ENCODE measurements around the gene SHB. TPM values are rescaled to one million over a fixed set of nuclear protein-coding genes. Genes with fewer than 3 reads are reported as not detected.

The SHB gene
- total and polyA plus RNA-seq, 2 donors (not counting 3 experiments of a cell fraction or from before 2014, with no cell fraction given), result 13.4 to 24.9 TPM

- Histone ChIP-seq H3K27me3 (ENCODE audit: control insufficient read depth in 2 of 2, insufficient read depth in 2 of 2, low read length in 2 of 2) (no peaks in the 10 kb centered on the region), H3K4me3 (replicated peaks in 1 of 3; ENCODE audit: insufficient read depth in 1 of 3, low read depth in 1 of 3, low read length in 3 of 3) (no peak overlapping the region), H3K79me2 (ENCODE audit: control insufficient read depth, insufficient read depth, low read length) (peaks cover 2% of the 10 kb centered on the region), H2AFZ (ENCODE audit: low read depth, low read length) (no peak overlapping the region), H3K4me2 (ENCODE audit: insufficient read depth, low read length) (no peak overlapping the region), H3K9me1 (replicated peaks; ENCODE audit: control insufficient read depth, extremely low read depth, insufficient read depth, low read length) (no peaks in the 10 kb centered on the region), H3K4me1 (ENCODE audit: control insufficient read depth, extremely low read depth, insufficient read depth, low read length) (peaks cover 35% of the 10 kb centered on the region), H3K36me3 (ENCODE audit: control insufficient read depth in 2 of 2, extremely low read depth in 1 of 2, insufficient read depth in 2 of 2, low read length in 2 of 2) (no peaks in the 10 kb centered on the region), H4K20me1 (replicated peaks; ENCODE audit: control insufficient read depth, extremely low read depth, insufficient read depth, low read length) (no peaks in the 10 kb centered on the region), H3K9me3 (replicated peaks; ENCODE audit: control insufficient read depth, insufficient read depth, low read length) (no peaks in the 10 kb centered on the region), H3K27ac (ENCODE audit: insufficient read depth, low read depth, low read length) (peak overlapping the region; percentile 77), H3K9ac (replicated peaks; ENCODE audit: extremely low read depth, insufficient read depth, low read length) (no peak overlapping the region)
- ChIA-PET CTCF (interaction anchor here (0.6 to 3.9 kb wide), 10 partner anchors 8 to 156 kb away, joined by 3 to 23 read pairs (median 4); partner anchors contain the start of gene SHB), POLR2A (interaction anchor here (0.6 to 0.7 kb wide), 3 partner anchors 12 to 467 kb away, joined by 3 to 4 read pairs (median 3); no protein-coding TSS in a partner anchor)
- no TSS peak for BruUV-seq (replicated peaks)
- DNase-seq (ENCODE audit: low read depth, low spot score) (no peak), FAIRE-seq (no peak)
- TF ChIP-seq JUN (IDR thresholded peaks at IDR 0.05; ENCODE audit: borderline replicate concordance, insufficient read depth, insufficient read length, low read depth) (no peak), EZH2 (IDR thresholded peaks at IDR 0.05; ENCODE audit: borderline replicate concordance, low read depth, low read length, severe bottlenecking) (no peak), POLR2AphosphoS5 (IDR thresholded peaks at IDR 0.05; ENCODE audit: insufficient read depth, low read depth, low read length) (no peak), GATA2 (IDR thresholded peaks at IDR 0.05; ENCODE audit: insufficient read depth, insufficient read length, low read depth, low read length) (no peak), MAX (IDR thresholded peaks at IDR 0.05; ENCODE audit: insufficient read depth, insufficient read length) (no peak), POLR2A (IDR thresholded peaks at IDR 0.05; ENCODE audit: low read depth, low read length) (no peak), FOS (IDR thresholded peaks at IDR 0.05; ENCODE audit: borderline replicate concordance, insufficient read depth, low read length) (no peak), MYC (IDR thresholded peaks at IDR 0.05; ENCODE audit: low read depth, low read length) (no peak)
- TF ChIP-seq, protein P1, sequence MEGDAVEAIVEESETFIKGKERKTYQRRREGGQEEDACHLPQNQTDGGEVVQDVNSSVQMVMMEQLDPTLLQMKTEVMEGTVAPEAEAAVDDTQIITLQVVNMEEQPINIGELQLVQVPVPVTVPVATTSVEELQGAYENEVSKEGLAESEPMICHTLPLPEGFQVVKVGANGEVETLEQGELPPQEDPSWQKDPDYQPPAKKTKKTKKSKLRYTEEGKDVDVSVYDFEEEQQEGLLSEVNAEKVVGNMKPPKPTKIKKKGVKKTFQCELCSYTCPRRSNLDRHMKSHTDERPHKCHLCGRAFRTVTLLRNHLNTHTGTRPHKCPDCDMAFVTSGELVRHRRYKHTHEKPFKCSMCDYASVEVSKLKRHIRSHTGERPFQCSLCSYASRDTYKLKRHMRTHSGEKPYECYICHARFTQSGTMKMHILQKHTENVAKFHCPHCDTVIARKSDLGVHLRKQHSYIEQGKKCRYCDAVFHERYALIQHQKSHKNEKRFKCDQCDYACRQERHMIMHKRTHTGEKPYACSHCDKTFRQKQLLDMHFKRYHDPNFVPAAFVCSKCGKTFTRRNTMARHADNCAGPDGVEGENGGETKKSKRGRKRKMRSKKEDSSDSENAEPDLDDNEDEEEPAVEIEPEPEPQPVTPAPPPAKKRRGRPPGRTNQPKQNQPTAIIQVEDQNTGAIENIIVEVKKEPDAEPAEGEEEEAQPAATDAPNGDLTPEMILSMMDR (IDR thresholded peaks at IDR 0.05; ENCODE audit: extremely low read depth in 1 of 2, insufficient read depth in 1 of 2, low read depth in 1 of 2, low read length in 2 of 2), result no peak
- intact Hi-C loops (cut with micrococcal nuclease), result no loop called here
- dilution Hi-C loops (cut with MboI; ENCODE audit: extremely low pct_ligation_motif_present, low sequenced_read_pairs), result no loop called here
These were observed 131.7 kb downstream of the SHB start for GRCh38 chr9:37937366-37937765.

Measured in endothelial cell of umbilical vein (primary cell).